Osteocyte (in vitro differentiated cells): ENCODE results near the gene COLEC12. TPM values are rescaled to one million over a fixed set of nuclear protein-coding genes. Genes with fewer than 3 reads are reported as not detected.

ENCODE experiments used
- DNase-seq: peaks from one replicate; pipeline ENCODE4 v3.0.0; 2021; ENCODE audit warnings: mixed read lengths; ENCODE audit not compliant: unreplicated experiment; ENCODE audit errors: extremely low spot score
- H3K27ac Mint-ChIP-seq: one replicate; pipeline ENCODE4 v1.8.0; 2021; ENCODE audit warnings: mild to moderate bottlenecking, mixed read lengths; ENCODE audit not compliant: unreplicated experiment
- H3K27me3 Mint-ChIP-seq: one replicate; pipeline ENCODE4 v1.8.0; 2021; ENCODE audit warnings: mixed read lengths; ENCODE audit not compliant: unreplicated experiment
- H3K36me3 Mint-ChIP-seq: one replicate; pipeline ENCODE4 v1.8.0; 2021; ENCODE audit warnings: mixed read lengths; ENCODE audit not compliant: unreplicated experiment
- H3K4me1 Mint-ChIP-seq: one replicate; pipeline ENCODE4 v1.8.0; 2021; ENCODE audit warnings: mixed read lengths; ENCODE audit not compliant: unreplicated experiment
- H3K4me3 Mint-ChIP-seq: one replicate; pipeline ENCODE4 v1.8.0; 2021; ENCODE audit warnings: mild to moderate bottlenecking, moderate library complexity, mixed read lengths; ENCODE audit not compliant: unreplicated experiment
- H3K9me3 Mint-ChIP-seq: one replicate; pipeline ENCODE4 v1.8.0; 2021; ENCODE audit warnings: mixed read lengths; ENCODE audit not compliant: unreplicated experiment
- CTCF ChIP-seq: fragments of 200-600 bp; sonication (generic); IDR thresholded peaks from 2 replicates; pipeline ENCODE4 v1.5.0; 2021; ENCODE audit warnings: antibody characterized with exemption, mild to moderate bottlenecking, moderate library complexity
- total RNA-seq: library from RNA; stranded (reverse); gene quantifications from 2 replicates; pipeline ENCODE4 v1.2.1, GENCODE V29; 2021

Gene COLEC12
- total RNA-seq, 1 donor from 2014 or later, result 113 TPM

- Mint-ChIP-seq H3K36me3 (no peaks in the 10 kb centered on the region), H3K27me3 (no peaks in the 10 kb centered on the region), H3K4me3 (no peak overlapping the region), H3K27ac (no peak overlapping the region), H3K9me3 (no peaks in the 10 kb centered on the region), H3K4me1 (peaks cover 8% of the 10 kb centered on the region)
- no peak for DNase-seq
- TF ChIP-seq CTCF, result no peak
Measured at GRCh38 chr18:506264-506663, 5.8 kb upstream of the COLEC12 start.

- Mint-ChIP-seq H3K9me3 (no peaks in the 10 kb centered on the region), H3K36me3 (no peaks in the 10 kb centered on the region), H3K4me3 (no peak overlapping the region), H3K4me1 (peaks cover 14% of the 10 kb centered on the region), H3K27me3 (no peaks in the 10 kb centered on the region), H3K27ac (no peak overlapping the region)
- DNase-seq, result no peak
- TF ChIP-seq CTCF, result no peak
Measured at GRCh38 chr18:505483-506122, 5.1 kb upstream of the COLEC12 start.

GRCh38 chr18:501406-501714 is 859 bp upstream of the COLEC12 start:
- Mint-ChIP-seq H3K27ac (no peak overlapping the region), H3K27me3 (no peaks in the 10 kb centered on the region), H3K4me1 (peaks cover 31% of the 10 kb centered on the region), H3K36me3 (no peaks in the 10 kb centered on the region), H3K4me3 (peak overlapping the region; percentile 84), H3K9me3 (no peaks in the 10 kb centered on the region)
- no peak for DNase-seq
- no peak for TF ChIP-seq CTCF

GRCh38 chr18:499776-500631 is 497 bp downstream of the COLEC12 start:
- H3K4me1 Mint-ChIP-seq, result peaks cover 30% of the 10 kb centered on the region
- DNase-seq, result no peak
- peak; percentile 15 for TF ChIP-seq CTCF
- H3K4me3 Mint-ChIP-seq, result peak overlapping the region; percentile 94
- no peaks in the 10 kb centered on the region for H3K9me3 Mint-ChIP-seq
- H3K36me3 Mint-ChIP-seq, result no peaks in the 10 kb centered on the region
- H3K27ac Mint-ChIP-seq, result peak overlapping the region; percentile 83
- no peaks in the 10 kb centered on the region for H3K27me3 Mint-ChIP-seq

GRCh38 chr18:498931-499775 is 1.3 kb downstream of the COLEC12 start:
- Mint-ChIP-seq H3K9me3 (no peaks in the 10 kb centered on the region), H3K4me3 (peak overlapping the region; percentile 94), H3K27ac (peak overlapping the region; percentile 83), H3K4me1 (peaks cover 39% of the 10 kb centered on the region), H3K36me3 (no peaks in the 10 kb centered on the region), H3K27me3 (no peaks in the 10 kb centered on the region)
- DNase-seq, result no peak
- TF ChIP-seq CTCF, result no peak
